ENCODE data around the gene CDK10. TPM values are rescaled to one million over a fixed set of nuclear protein-coding genes. Genes with fewer than 3 reads are reported as not detected.

Gene CDK10
- total RNA-seq, 2 experiments from 2014 or later, result 58.9 to 62.8 TPM

DNA sequence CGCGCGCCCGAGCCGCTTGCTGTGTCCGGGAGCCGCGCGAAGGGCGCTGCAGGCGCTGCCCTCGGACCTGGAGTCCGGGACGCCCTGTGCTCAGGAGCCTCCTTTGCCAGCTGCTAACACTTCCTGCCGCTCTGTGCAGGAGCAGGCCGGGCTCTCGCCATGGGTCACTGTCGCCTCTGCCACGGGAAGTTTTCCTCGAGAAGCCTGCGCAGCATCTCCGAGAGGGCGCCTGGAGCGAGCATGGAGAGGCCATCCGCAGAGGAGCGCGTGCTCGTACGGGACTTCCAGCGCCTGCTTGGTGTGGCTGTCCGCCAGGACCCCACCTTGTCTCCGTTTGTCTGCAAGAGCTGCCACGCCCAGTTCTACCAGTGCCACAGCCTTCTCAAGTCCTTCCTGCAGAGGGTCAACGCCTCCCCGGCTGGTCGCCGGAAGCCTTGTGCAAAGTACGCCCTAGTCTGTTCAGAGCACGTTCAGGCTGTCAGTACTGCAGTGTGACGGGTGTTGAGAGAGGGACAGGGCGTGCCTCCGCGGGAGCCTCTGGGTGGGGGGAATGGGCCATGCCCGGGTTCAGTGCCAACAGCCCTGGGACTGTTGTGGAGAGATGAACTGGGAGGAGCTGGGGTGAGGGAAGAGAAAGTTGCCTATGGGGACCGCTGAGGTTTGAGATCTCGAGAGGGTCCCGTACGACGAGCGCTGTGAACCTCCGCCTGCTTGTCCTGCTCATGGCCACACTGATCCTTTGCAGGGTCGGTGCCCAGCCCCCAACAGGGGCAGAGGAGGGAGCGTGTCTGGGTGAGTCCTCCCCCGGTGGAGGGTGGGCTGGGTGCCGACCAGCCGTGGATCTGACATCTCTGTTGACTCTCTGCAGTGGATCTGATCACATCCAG, 36.1 kb downstream of the CDK10 start:
- Mint-ChIP-seq H3K9me3 (no peaks in the 10 kb centered on the region), H3K4me3 (peak overlapping the region; percentile 99), H3K36me3 (ENCODE audit: low read depth) (peaks cover 43% of the 10 kb centered on the region), H3K4me1 (ENCODE audit: low read depth) (peaks cover 41% of the 10 kb centered on the region), H3K27me3 (no peaks in the 10 kb centered on the region), H3K27ac (peak overlapping the region; percentile 98)
- Histone ChIP-seq H3K4me1 (ENCODE audit: insufficient read depth, low read length) (peaks cover 73% of the 10 kb centered on the region), H3K27ac (ENCODE audit: low read depth in 1 of 2, low read length in 2 of 2) (peak overlapping the region; percentile 69 to 94), H3K27me3 (ENCODE audit: control insufficient read depth in 1 of 2, insufficient read depth in 2 of 2, low read length in 2 of 2) (no peaks in the 10 kb centered on the region), H3K36me3 (ENCODE audit: insufficient read depth, low read length) (peaks cover 48% of the 10 kb centered on the region), H3K4me3 (ENCODE audit: low read length) (peak overlapping the region; percentile 87), H3K9me3 (ENCODE audit: control insufficient read depth in 1 of 2, insufficient read depth in 1 of 2, low read length in 2 of 2) (peaks cover 0 to 4% of the 10 kb centered on the region in 2 experiments)
- ChIA-PET CTCF (interaction anchor here (1.1 to 5.8 kb wide), 5 partner anchors 10 to 63 kb away, joined by 3 to 37 read pairs (median 6); partner anchors contain the start of gene SPATA2L), POLR2A (interaction anchor here (0.6 to 5.0 kb wide), 13 partner anchors 10 to 150 kb away, joined by 3 to 89 read pairs (median 5); partner anchors contain the start of genes SPATA2L and TCF25)
- intact Hi-C loops (cut with DNase I, micrococcal nuclease), result loop anchor here (1.0 to 5.0 kb wide), 5 partner anchors 15 to 95 kb away; partner anchors contain the start of genes FANCA (in 1 of the 2) and SPATA2L (in 1 of the 2)
- ATAC-seq (ENCODE audit: poor library complexity), result peak; percentile 43
- peak; percentile 56 to 90 (median 80) for DNase-seq
- TF ChIP-seq, protein P1, sequence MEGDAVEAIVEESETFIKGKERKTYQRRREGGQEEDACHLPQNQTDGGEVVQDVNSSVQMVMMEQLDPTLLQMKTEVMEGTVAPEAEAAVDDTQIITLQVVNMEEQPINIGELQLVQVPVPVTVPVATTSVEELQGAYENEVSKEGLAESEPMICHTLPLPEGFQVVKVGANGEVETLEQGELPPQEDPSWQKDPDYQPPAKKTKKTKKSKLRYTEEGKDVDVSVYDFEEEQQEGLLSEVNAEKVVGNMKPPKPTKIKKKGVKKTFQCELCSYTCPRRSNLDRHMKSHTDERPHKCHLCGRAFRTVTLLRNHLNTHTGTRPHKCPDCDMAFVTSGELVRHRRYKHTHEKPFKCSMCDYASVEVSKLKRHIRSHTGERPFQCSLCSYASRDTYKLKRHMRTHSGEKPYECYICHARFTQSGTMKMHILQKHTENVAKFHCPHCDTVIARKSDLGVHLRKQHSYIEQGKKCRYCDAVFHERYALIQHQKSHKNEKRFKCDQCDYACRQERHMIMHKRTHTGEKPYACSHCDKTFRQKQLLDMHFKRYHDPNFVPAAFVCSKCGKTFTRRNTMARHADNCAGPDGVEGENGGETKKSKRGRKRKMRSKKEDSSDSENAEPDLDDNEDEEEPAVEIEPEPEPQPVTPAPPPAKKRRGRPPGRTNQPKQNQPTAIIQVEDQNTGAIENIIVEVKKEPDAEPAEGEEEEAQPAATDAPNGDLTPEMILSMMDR (IDR thresholded peaks at IDR 0.05), result no peak

DNA sequence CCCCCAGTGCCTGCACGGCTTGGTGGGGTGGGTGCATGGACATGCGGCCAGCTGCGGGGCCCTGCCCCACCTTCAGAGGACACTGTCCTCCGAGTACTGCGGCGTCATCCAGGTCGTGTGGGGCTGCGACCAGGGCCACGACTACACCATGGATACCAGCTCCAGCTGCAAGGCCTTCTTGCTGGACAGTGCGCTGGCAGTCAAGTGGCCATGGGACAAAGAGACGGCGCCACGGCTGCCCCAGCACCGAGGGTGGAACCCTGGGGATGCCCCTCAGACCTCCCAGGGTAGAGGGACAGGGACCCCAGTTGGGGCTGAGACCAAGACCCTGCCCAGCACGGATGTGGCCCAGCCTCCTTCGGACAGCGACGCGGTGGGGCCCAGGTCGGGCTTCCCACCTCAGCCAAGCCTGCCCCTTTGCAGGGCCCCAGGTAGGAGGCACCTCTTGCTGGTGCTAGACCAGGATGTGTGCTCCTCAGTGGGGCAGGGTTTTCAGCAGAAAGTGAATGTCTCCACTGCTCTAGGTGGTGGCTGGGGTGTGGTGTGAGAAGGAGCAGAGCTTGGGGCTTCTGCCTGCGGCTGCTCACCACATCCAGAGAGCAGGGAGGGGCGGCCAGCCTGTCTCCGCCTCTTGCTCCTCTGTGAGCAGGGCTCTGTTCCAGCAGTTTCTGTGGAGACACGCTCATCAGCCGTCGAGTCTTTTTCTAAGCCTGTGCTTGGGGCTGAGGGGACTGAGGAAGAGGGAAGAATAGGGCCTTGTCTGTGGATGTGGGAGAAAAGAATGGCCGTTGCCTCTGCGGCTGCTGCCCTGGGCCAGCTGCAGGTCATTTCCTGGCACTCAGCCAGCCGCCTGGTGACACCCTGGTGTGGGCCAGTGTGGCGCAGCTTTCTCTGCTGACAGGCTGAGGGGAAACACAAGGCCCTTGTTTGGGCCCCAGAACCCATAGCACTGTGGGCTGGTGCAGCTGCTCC, 37.1 kb downstream of the CDK10 start:
- H3K4me1 ChIP-seq (ENCODE audit: insufficient read depth, low read length), result peaks cover 81% of the 10 kb centered on the region
- H3K36me3 Mint-ChIP-seq (ENCODE audit: low read depth), result peaks cover 49% of the 10 kb centered on the region
- H3K27me3 ChIP-seq (ENCODE audit: control insufficient read depth in 1 of 2, insufficient read depth in 2 of 2, low read length in 2 of 2), result no peaks in the 10 kb centered on the region
- ATAC-seq (ENCODE audit: poor library complexity), result peak; percentile 60
- DNase-seq, result peak; percentile 67 to 94 (median 82)
- TF ChIP-seq, protein P1 (IDR thresholded peaks at IDR 0.05), result no peak
- CTCF ChIA-PET, result interaction anchor here (1.1 to 5.8 kb wide), 7 partner anchors 11 to 137 kb away, joined by 3 to 37 read pairs (median 5); partner anchors contain the start of gene SPATA2L
- peak overlapping the region; percentile 87 for H3K4me3 ChIP-seq (ENCODE audit: low read length)
- H3K27ac Mint-ChIP-seq, result peak overlapping the region; percentile 98
- intact Hi-C loops (cut with DNase I, micrococcal nuclease), result loop anchor here (1.0 to 5.0 kb wide), 4 partner anchors 14 to 94 kb away; partner anchors contain the start of genes FANCA (in 1 of the 2) and SPATA2L (in 1 of the 2)
- H3K9me3 Mint-ChIP-seq, result no peaks in the 10 kb centered on the region
- POLR2A ChIA-PET, result interaction anchor here (0.5 to 5.0 kb wide), 24 partner anchors 8 to 216 kb away, joined by 3 to 89 read pairs (median 5); partner anchors contain the start of genes CDK10, SPATA2L and TCF25
- peaks cover 45% of the 10 kb centered on the region for H3K4me1 Mint-ChIP-seq (ENCODE audit: low read depth)
- peaks cover 0 to 4% of the 10 kb centered on the region in 2 experiments for H3K9me3 ChIP-seq (ENCODE audit: control insufficient read depth in 1 of 2, insufficient read depth in 1 of 2, low read length in 2 of 2)
- H3K27ac ChIP-seq (ENCODE audit: low read depth in 1 of 2, low read length in 2 of 2), result peak overlapping the region; percentile 61 to 94
- peak overlapping the region; percentile 99 for H3K4me3 Mint-ChIP-seq
- peaks cover 57% of the 10 kb centered on the region for H3K36me3 ChIP-seq (ENCODE audit: insufficient read depth, low read length)
- H3K27me3 Mint-ChIP-seq, result no peaks in the 10 kb centered on the region

Measured in CD4-positive, alpha-beta T cell (primary cell).